Epithelial cell of proximal tubule (primary cell): Measurements from ENCODE around the gene EPPIN. TPM values are rescaled to one million over a fixed set of nuclear protein-coding genes. Genes with fewer than 3 reads are reported as not detected.

Experiments
- DNase-seq: peaks from one replicate; pipeline ENCODE4 v3.0.0-alpha.2; 2011; ENCODE audit warnings: low read depth
- H3K4me3 ChIP-seq: 2 replicates; pipeline ENCODE4 v1.5.1; 2011; ENCODE audit warnings: low read depth, mild to moderate bottlenecking, low read length
- total RNA-seq: library from RNA; depleted of rRNA; stranded (reverse); fragments of >200 nt; gene quantifications from 2 replicates; pipeline ENCODE4 v1.2.3, GENCODE V29; 2015
- TF ChIP-seq, protein P1 (sequence below): conservative IDR thresholded peaks from 2 replicates; pipeline ENCODE4 v1.5.1; 2012; ENCODE audit warnings: low read depth, mild to moderate bottlenecking, low read length

Gene EPPIN
- total RNA-seq, 1 donor from 2014 or later: not detected

DNA sequence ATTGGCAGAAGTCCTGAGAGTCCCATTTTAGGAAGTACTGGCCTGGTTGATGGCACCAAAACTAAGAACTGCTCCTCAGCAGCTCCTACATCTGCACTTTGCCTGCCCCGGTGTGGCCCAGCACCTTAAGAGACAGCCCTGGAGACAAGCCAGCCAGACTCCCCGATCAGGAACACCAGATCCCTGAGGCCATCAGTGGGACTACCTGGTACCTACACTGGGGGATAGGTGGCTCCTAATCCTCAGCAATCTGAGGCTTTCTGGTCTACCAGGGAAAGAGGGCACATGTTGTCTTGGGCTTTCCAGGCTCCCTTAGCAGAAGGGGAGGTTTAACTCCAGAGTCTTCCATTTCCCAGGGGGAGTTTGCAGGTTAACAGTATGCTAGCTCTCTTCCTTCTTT lies 7.8 kb downstream of the EPPIN start, which contains the start of gene WFDC6:
WFDC6 (minus strand) TSS at position 101 of the 400 bp plus-strand sequence; CDS start at position 26, 75 bp downstream.
- H3K4me3 ChIP-seq: no peak within 1 kb of the TSS
- TF ChIP-seq, protein P1, sequence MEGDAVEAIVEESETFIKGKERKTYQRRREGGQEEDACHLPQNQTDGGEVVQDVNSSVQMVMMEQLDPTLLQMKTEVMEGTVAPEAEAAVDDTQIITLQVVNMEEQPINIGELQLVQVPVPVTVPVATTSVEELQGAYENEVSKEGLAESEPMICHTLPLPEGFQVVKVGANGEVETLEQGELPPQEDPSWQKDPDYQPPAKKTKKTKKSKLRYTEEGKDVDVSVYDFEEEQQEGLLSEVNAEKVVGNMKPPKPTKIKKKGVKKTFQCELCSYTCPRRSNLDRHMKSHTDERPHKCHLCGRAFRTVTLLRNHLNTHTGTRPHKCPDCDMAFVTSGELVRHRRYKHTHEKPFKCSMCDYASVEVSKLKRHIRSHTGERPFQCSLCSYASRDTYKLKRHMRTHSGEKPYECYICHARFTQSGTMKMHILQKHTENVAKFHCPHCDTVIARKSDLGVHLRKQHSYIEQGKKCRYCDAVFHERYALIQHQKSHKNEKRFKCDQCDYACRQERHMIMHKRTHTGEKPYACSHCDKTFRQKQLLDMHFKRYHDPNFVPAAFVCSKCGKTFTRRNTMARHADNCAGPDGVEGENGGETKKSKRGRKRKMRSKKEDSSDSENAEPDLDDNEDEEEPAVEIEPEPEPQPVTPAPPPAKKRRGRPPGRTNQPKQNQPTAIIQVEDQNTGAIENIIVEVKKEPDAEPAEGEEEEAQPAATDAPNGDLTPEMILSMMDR: no peak
- no peak for DNase-seq

DNA sequence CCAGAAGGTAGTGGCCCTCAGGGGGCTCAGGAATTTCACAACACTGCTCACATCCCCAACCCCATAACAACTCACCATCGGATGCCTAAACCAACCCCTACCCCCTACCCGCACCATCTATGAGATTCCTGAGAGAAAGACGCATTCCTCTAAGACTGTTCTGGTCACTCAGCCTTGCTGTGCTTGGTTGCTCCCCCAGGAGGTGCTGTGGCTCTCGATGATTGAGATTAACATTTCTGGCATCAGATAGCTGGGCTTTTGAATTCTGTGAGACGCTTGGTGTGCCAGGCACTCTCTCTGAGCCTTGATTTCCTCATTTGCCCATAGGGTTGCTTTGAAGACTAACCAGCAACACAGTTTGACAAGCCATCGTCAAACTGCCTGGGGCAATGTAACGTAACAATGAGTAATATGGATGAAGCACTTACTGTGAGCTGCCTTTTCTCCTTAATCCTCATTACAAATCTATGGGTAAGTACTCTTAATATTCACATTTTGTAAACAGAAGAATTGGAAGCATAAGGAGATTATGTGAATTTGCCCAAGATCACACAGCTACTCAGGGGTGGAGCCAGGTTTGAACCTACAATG lies 8.9 kb downstream of the EPPIN start:
- TF ChIP-seq, protein P1: peak; percentile 13
- H3K4me3 ChIP-seq: no peak overlapping the region
- no peak for DNase-seq

DNA sequence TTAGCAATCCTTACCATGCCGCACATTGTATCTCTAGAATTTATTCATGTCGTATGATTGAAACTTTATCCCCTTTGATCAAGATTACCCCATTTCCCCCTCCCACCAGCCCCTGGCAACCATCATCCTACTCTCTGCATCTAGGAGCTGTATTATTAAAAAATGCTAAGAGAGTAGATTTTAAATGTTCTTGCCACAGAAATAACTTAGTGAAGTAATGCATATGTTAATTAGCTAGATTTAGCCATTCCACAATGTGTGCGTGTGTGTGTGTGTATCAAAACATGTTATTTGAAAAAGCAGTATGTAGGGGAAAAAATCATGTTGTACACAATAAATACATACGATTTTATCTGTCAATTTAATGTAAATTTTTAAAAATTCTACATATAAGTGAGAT lies 19.9 kb downstream of the EPPIN start:
- no peak overlapping the region for H3K4me3 ChIP-seq
- no peak for DNase-seq
- TF ChIP-seq, protein P1: no peak

DNA sequence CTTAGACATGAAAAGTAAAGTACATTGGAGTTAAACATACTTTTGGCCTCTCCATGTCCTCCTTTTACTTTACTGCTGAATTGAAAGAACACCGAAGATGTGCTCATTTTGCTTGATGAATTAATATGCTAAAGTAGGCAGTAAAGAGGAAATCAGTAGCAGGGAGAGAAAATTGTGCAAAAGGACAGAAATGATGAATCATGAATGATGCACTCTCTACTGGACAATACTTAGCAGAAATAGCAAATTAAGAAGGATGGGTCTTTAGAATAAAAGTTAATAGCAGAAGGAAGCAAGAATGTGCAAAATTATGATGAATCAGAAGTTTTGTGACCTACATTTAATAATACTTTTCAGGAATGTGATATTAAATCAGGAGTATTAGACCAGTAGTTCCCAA lies 23.4 kb downstream of the EPPIN start:
- no peak overlapping the region for H3K4me3 ChIP-seq
- TF ChIP-seq, protein P1: no peak
- DNase-seq: no peak

DNA sequence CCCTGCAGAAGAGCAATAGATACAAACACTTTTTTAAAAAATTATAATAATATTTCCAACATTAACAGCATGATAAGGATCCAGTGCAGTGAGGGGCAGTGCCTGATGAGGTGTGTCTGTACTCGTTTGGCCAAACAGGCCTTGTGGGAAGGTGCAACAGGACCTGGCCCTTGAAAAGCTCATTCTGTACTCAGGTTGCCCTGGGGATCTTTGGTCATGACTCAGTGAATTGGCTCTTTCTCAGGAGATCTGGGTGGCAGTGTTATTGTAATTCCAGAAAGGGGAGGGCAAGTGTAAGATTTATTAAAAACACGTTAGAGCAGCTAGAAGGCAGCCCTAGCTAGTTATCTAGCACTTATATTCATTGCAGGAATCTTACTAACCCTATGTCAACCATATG lies 28.9 kb downstream of the EPPIN start:
- H3K4me3 ChIP-seq: no peak overlapping the region
- DNase-seq: peak; percentile 22
- TF ChIP-seq, protein P1: no peak

DNA sequence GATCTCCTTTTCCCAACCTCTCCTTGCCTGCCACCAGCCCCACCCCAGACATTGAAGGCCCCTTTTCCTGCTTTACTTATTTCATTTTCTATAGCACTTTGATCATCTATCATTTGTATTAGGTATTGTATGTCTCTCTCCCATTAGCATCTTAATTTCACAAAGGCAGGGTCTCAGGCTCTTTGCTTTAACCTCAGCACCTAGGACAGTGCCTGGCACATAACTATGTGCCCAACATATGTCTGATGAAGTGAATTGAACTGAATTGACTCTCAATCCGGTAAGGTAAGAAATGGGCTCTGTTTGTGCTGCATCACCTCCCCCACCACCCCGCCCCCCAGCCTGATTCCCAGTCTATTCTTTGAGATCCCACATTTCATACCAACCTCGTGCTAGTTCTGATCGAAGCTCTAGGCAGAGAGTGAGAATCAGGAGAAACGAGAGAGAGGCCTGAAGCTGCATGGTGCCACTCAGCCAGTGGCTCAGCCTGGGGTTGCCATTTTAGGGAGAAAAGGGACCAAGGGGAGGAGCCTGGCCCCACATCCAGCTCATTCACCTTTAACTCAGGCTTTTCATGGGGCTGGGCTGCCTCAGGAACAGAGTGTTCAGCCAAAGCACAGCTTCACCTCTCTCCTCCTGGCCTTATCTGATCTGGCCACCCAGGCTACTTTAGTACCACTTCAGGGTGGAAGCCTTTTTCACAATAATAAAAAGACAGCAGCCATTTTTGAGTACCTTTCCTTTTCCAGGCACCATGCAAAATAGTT lies 31.9 kb downstream of the EPPIN start, which contains the start of gene SPINT3:
SPINT3 (minus strand) TSS at position 476 of the 767 bp plus-strand sequence; CDS start at position 462, 14 bp downstream.
- TF ChIP-seq, protein P1: no peak
- no peak within 1 kb of the TSS for H3K4me3 ChIP-seq
- no peak for DNase-seq
